Stimulated activated naive CD4-positive, alpha-beta T cell treated with Interleukin-2 at 50 U/mL for 16 hours (primary cell): ENCODE data around the gene CPD.
"Not testable (repeated sequence)": the region's sequence is repeated elsewhere in the genome, so short reads cannot be mapped to it uniquely, and the experiment has no call there.

ENCODE experiments used
- DNase-seq: peaks from one replicate; lab custom pipeline; 2025; lab: John Stamatoyannopoulos, UW

Gene CPD

DNA sequence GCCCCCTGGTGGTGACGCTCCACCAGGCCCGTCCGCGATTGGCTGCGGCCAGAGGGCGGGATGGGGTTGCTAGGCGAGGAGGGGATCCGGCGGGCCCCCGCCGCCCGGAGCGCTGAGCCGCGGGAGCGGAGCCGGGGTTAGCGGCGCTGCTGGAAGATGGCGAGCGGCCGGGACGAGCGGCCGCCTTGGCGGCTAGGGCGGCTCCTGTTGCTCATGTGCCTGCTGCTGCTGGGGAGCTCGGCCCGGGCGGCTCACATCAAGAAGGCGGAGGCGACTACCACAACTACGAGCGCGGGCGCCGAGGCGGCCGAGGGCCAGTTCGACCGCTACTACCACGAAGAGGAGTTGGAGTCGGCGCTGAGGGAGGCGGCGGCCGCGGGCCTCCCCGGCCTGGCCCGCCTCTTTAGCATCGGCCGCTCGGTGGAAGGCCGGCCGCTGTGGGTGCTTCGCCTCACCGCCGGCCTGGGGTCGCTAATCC, at the start of gene CPD:
CPD (plus strand) TSS at position 103 of the 478 bp plus-strand sequence; CDS start at position 157, 54 bp downstream.
- peak; percentile 94 for DNase-seq

DNA sequence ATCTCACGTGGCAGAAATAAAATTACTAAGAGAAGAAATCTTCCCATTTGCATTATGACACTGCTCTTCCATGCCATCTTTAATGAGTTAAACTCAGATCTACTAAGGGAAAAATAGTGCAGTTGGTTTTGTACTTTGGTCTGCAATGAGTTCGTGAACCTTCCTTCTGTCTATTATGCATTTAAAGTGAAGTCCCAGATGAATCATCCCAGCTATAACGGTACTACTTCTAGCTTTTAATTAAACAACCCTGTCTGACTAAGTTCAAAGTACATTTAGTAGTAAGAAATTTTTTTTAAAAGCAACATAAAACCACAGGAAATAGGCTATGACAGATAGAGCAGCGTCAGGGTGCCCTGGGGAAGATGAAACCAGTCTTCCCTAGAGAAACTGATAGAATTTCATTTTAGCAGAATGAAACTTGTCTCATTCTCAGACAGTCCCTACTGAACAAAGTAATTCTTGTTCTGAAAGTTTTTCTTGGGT, 46.6 kb upstream of the CPD start:
- peak; percentile 58 for DNase-seq

DNA sequence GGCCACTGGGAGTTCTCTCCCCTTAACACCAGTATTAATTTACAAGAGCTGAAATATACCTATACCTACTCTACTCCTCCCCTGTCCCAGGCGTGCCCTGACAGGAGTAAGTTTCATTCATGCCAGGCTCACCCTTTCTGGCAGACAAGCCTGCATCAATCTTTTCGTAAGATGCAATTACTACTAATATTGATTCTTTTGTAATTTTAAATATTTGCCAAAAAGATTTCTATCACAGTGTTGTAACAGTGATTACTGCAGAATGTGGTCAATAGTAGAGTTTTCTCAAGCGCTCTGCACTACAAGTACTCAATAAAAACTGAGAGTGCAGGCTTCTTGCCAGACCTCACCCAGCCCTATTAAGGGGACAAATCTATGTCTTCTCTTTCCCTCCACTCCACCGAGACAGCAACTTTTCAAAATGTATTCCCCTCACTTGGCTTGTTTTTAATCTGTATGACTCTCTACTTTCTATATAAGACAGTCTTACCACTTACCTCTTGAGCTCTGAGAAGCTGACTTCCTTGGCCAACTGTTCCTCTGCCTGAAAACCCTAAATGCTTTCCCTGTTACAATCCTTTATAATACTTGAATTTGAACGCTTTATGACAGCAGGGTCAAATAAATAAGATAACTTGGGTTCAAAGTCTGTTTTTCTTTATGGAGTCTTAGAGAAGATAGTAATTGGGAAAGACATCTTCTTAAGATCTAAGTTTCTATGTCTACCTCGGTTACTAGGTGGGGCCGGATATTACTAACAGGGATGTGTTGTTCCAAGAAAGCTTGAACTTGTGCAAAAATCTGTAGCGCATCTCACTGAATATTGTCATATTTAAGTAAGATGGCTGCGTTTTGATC, 45.0 kb upstream of the CPD start, which contains the start of gene TMIGD1:
TMIGD1 (minus strand) TSS at position 555 of the 858 bp plus-strand sequence. CDS start 1,924 bp downstream, outside the sequence.
- no peak for DNase-seq

DNA sequence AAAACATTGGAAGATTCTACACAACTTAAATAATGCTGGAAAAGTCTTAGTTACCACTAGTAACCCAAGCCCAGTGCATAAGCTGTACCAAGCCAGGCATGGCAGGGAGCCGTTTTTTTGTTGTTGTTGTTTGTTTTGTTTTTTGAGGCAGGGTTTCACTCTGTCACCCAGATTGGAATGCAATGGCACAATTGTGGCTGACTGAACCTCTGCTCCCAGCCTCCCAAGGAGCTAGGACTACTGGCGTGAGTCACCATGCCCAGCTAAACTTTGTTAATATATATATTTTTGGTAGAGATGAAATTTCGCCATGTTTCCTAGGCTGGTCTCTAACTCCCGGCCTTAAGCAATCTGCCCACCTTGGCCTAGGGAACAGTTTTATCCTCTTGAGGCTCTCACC, 44.3 kb upstream of the CPD start:
- DNase-seq, result no peak

DNA sequence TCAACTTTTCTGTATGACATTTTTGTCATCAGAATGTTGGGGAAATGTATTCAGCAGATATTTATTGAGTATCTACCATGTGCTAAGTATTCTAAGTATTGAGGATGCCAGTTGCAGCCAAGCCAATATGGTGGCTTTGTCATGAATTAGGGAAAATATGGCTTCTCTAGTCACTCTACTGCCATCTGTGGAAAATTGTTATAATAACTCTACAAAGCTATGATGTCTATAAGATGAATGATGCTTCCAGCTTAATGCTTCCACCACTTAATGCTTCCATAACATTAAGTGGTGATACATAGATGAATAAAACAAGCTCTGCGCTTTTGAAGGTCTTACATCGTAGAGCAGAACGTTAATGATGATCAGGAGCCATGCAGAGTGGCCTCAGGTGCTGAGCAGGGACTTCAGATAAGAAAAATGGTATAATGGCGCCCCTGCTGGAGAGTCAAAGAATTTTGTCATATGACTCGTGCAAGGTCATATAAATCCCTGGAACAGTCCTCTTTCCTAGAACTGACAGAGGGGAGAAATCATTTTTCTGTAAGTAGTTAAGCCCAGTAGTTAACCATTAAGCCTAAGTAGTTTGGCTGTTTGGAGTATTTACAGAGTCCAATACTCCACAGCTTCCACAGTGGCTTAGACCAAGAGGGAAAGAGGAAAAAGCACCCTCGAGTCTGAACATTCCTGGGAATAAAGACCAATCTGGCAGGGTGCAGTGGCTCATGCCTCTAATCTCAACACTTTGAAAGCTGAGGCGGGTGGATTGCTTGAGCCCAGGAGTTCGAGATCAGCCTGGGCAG, 42.2 kb upstream of the CPD start:
- DNase-seq, result peak; percentile 35

- DNase-seq, result no peak
These were observed 41.2 kb upstream of the CPD start for GRCh38 chr17:30337393-30337999.

- no peak for DNase-seq
These were observed 39.6 kb upstream of the CPD start for GRCh38 chr17:30339086-30339485.

GRCh38 chr17:30340801-30341356, 37.8 kb upstream of the CPD start:
- no peak for DNase-seq

- no peak for DNase-seq
These were observed 37.0 kb upstream of the CPD start for GRCh38 chr17:30341703-30342249.

- not testable (repeated sequence) for DNase-seq
These were observed 35.5 kb upstream of the CPD start for GRCh38 chr17:30343244-30343643.

DNA sequence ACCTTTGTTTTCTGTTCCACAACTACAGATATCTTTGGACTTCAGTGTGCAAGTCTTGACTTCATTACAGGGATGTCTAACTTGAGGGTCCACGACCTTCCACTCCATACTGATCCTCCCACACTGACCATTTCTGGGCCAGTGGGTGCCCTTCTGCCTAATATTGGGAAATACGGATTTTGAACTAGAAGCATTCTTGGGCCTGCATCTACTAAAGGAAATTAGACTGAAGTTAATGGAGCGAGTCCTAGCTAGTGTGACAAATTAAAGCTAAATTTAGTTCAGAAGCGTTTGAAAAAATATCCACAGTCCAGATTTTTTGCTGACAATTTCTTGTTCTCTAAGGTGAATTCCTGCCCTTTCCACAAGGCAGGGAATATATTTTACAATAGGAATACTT, 34.9 kb upstream of the CPD start:
- no peak for DNase-seq

DNA sequence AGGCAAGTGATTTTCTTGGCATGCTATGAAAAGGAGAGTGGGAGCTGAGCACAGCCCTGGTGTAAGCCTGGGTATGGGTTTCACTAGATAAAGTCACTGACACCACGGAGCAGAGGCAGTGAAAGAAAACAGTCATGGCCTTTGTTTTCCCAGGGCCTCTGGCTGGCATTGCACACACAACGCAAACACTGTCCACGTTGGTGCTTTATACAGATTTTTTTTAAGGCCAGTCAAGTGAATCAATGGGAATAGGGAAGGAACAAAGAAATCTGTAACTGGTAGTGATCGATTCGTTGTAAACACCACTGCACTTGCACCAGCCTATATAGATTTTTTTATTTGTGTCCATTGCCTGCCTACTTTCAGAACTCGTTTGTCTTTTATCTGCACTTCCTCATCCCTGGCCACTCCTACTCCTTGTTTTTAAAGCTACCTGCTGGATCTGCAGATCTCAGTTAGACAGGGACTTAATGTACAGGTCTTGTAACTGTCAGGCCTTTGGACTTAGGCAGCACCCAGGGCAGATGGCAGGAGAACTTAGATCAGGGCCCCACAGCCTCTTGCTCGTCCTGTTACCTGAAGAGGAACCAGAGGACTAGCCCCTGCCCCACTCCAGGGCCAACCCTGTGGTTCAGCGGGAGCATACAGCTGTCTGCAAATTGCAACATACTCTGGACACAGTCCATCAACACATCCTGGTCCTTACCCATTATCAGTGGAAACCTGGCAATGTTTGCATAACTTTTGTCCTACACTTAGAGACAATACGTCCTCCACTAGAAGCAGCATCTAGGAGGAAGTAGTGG, 34.2 kb upstream of the CPD start:
- no peak for DNase-seq

GRCh38 chr17:30345089-30345433, 33.7 kb upstream of the CPD start:
- DNase-seq, result no peak

DNA sequence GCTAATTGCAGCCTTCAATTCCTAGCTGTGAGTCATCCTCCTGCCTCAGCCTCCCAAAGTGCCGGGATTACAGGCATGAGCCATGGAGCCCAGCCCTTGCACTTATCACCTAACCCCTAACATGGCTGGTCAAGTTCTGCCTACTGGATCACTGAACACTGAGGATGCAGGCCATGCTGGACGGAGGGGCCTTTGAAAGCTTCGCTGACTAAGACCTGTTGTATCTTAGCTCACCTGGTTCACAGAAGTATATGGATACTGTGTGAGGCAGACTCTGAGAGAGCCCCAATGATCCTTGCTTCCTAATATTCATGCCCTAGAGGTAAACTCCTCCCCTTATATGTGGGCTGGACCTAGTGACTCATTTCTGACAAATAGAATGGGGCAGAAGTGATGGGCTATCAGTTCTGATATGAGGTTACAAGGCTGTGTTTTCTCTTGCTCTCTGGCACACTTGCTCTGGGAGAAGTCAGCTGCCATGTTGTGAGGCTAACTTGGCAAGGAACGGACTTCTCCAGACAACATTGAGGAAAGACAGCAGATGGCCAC, 33.1 kb upstream of the CPD start:
- DNase-seq, result no peak

GRCh38 chr17:30346221-30346795, 32.4 kb upstream of the CPD start:
- no peak for DNase-seq

DNA sequence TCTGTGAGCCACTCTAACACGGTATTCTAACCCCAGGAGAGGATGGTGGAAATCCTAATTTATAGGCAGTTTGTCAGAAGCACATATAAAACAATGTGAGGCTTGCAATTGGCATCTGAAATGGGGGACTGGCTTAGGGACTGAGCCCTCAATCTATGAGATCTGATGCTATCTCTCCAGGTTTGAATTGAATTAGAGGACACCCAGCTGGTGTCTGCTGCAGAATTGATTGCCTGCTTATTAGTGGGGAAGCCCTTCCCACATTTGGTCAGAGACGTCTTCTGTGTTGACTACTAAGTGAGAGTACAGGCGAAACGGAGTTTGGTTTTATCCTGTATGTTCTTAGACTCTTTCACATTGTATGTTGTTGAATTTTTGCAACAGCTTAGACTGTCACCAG, 31.2 kb upstream of the CPD start:
- no peak for DNase-seq

DNA sequence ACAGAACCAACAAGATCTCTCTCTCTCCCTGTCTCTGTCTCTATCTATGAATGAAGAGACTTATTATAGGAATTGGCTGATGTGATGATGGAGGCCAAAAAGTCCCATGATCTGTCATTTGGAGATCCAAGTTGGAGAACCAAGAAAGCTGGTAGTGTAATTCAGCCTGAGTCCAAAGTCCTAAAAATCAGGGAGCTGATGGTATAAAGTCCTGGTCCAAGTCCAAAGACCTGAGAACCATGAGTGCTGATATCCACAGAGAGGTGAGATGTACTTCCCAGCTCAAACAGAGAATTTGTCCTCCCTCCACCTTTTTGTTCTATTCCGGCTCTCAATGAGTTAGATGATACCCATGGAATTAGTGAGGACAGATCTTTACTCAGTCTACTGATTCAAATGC, 29.5 kb upstream of the CPD start:
- no peak for DNase-seq

DNA sequence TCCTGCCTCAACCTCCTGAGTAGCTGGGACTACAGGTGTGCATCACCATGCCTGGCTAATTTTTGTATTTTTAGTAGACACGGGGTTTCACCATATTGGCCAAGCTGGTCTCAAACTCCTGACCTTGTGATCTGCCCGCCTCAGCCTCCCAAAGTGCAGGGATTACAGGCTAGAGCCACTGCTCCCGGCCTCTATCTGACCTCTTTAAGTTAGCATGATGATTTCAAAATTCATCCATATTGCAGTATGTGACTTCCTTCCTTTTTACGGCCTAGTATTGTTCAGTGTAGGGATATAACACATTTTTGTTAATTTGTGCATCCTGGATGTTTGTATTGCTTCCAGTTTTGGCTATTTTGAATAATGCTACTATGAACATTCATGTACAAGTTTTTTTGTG, 27.5 kb upstream of the CPD start:
- not testable (repeated sequence) for DNase-seq

DNA sequence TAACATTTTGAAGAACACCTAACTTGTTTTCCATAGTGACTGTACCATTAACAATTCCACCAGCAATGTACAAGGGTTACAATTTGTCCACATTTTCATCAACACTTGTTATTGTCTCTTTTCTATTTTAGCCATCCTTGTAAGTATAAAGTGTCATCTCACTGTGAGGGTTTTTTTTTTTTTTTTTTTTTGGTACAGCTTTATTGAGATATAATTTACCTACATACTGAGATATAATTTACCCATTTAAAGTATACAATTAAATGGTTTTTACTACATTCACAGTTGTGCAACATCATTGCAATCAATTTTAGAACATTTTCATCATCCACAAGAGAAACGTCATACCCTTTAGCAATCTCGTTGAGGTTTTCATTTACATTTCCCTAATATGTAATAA, 27.0 kb upstream of the CPD start:
- DNase-seq, result no peak

- no peak for DNase-seq
These were observed 26.4 kb upstream of the CPD start for GRCh38 chr17:30352240-30352814.
